ENCODE data around the gene KSR1. TPM values are rescaled to one million over a fixed set of nuclear protein-coding genes. Genes with fewer than 3 reads are reported as not detected.

KSR1 gene
- total RNA-seq, 1 experiment from 2014 or later, result 4.5 TPM

GRCh38 chr17:27591986-27592385 lies 135.7 kb downstream of the KSR1 start:
- TF ChIP-seq CTCF (IDR thresholded peaks at IDR 0.05; ENCODE audit: unreplicated experiment), result no peak
- no peak overlapping the region for H3K4me3 Mint-ChIP-seq (ENCODE audit: low read depth, unreplicated experiment)
- intact Hi-C loops (cut with micrococcal nuclease; ENCODE audit: unreplicated experiment), result no loop called here
- no peaks in the 10 kb centered on the region for H3K36me3 Mint-ChIP-seq (ENCODE audit: insufficient read depth, unreplicated experiment)
- no peaks in the 10 kb centered on the region for H3K9me3 Mint-ChIP-seq (ENCODE audit: low read depth, unreplicated experiment)
- H3K4me1 Mint-ChIP-seq (ENCODE audit: low read depth, unreplicated experiment), result no peaks in the 10 kb centered on the region
- CTCF ChIA-PET, result interaction anchor here (0.6 kb wide), 1 partner anchor 136 kb away, joined by 3 read pairs; the partner anchor contains the start of gene KSR1
- no peaks in the 10 kb centered on the region for H3K27me3 Mint-ChIP-seq (ENCODE audit: unreplicated experiment)
- H3K27ac Mint-ChIP-seq (ENCODE audit: unreplicated experiment), result no peak overlapping the region
- BruUV-seq (replicated peaks), result no TSS peak
- no peak for DNase-seq

- no TSS peak for BruUV-seq (replicated peaks)
- no peak for DNase-seq
- H3K27ac Mint-ChIP-seq (ENCODE audit: unreplicated experiment), result no peak overlapping the region
- H3K9me3 Mint-ChIP-seq (ENCODE audit: low read depth, unreplicated experiment), result no peaks in the 10 kb centered on the region
- no peaks in the 10 kb centered on the region for H3K4me1 Mint-ChIP-seq (ENCODE audit: low read depth, unreplicated experiment)
- H3K4me3 Mint-ChIP-seq (ENCODE audit: low read depth, unreplicated experiment), result no peak overlapping the region
- no peaks in the 10 kb centered on the region for H3K36me3 Mint-ChIP-seq (ENCODE audit: insufficient read depth, unreplicated experiment)
- H3K27me3 Mint-ChIP-seq (ENCODE audit: unreplicated experiment), result no peaks in the 10 kb centered on the region
- CTCF ChIA-PET, result no interaction called here
- intact Hi-C loops (cut with micrococcal nuclease; ENCODE audit: unreplicated experiment), result no loop called here
- no peak for TF ChIP-seq CTCF (IDR thresholded peaks at IDR 0.05; ENCODE audit: unreplicated experiment)
These were observed 137.1 kb downstream of the KSR1 start for GRCh38 chr17:27593232-27593856.

- Mint-ChIP-seq H3K27ac (ENCODE audit: unreplicated experiment) (no peak overlapping the region), H3K9me3 (ENCODE audit: low read depth, unreplicated experiment) (no peaks in the 10 kb centered on the region)
These were observed 137.6 kb downstream of the KSR1 start for GRCh38 chr17:27593857-27594255.

GRCh38 chr17:27595208-27595607 lies 139.0 kb downstream of the KSR1 start:
- Mint-ChIP-seq H3K27me3 (ENCODE audit: unreplicated experiment) (no peaks in the 10 kb centered on the region), H3K4me1 (ENCODE audit: low read depth, unreplicated experiment) (no peaks in the 10 kb centered on the region), H3K27ac (ENCODE audit: unreplicated experiment) (no peak overlapping the region), H3K9me3 (ENCODE audit: low read depth, unreplicated experiment) (no peaks in the 10 kb centered on the region), H3K36me3 (ENCODE audit: insufficient read depth, unreplicated experiment) (no peaks in the 10 kb centered on the region), H3K4me3 (ENCODE audit: low read depth, unreplicated experiment) (no peak overlapping the region)
- no peak for TF ChIP-seq CTCF (IDR thresholded peaks at IDR 0.05; ENCODE audit: unreplicated experiment)
- DNase-seq, result no peak
- CTCF ChIA-PET, result no interaction called here
- intact Hi-C loops (cut with micrococcal nuclease; ENCODE audit: unreplicated experiment), result no loop called here
- BruUV-seq (replicated peaks), result no TSS peak

More at GRCh38 chr17:27593857-27594255, 137.6 kb downstream of the KSR1 start:
- DNase-seq, result no peak
- intact Hi-C loops (cut with micrococcal nuclease; ENCODE audit: unreplicated experiment), result no loop called here
- CTCF ChIA-PET, result no interaction called here
- H3K4me3 Mint-ChIP-seq (ENCODE audit: low read depth, unreplicated experiment), result no peak overlapping the region
- no TSS peak for BruUV-seq (replicated peaks)
- H3K4me1 Mint-ChIP-seq (ENCODE audit: low read depth, unreplicated experiment), result no peaks in the 10 kb centered on the region
- TF ChIP-seq CTCF (IDR thresholded peaks at IDR 0.05; ENCODE audit: unreplicated experiment), result no peak
- H3K36me3 Mint-ChIP-seq (ENCODE audit: insufficient read depth, unreplicated experiment), result no peaks in the 10 kb centered on the region
- no peaks in the 10 kb centered on the region for H3K27me3 Mint-ChIP-seq (ENCODE audit: unreplicated experiment)
